Lower leg skin (tissue), 3 donors: Measurements from ENCODE around the gene SLC35A3.
"Not testable (repeated sequence)": the region's sequence is repeated elsewhere in the genome, so short reads cannot be mapped to it uniquely, and the experiment has no call there.

ENCODE experiments used
- CTCF ChIP-seq, 3 donors: fragments of 450-650 bp; IDR thresholded peaks; one replicate each; pipeline ENCODE4 v1.5.1; 2016; ENCODE audit warnings: antibody characterized with exemption in 3 of 3, mild to moderate bottlenecking in 3 of 3, moderate library complexity in 2 of 3
- POLR2A ChIP-seq, 2 donors: fragments of 450-650 bp; IDR thresholded peaks; one replicate each; pipeline ENCODE4 v1.6.1; 2016 to 2017; ENCODE audit warnings: antibody characterized with exemption in 2 of 2, mild to moderate bottlenecking in 1 of 2, moderate library complexity in 1 of 2

- TF ChIP-seq CTCF, POLR2A (IDR thresholded peaks at IDR 0.05): not testable (repeated sequence)
Measured at GRCh38 chr1:99972066-99972465, 2.3 kb downstream of the SLC35A3 start.
